ENCODE results near the gene MYADML2. TPM values are rescaled to one million over a fixed set of nuclear protein-coding genes. Genes with fewer than 3 reads are reported as not detected.

MYADML2 gene
- total and polyA plus RNA-seq, 7 experiments from 2014 or later = not detected

GRCh38 chr17:81903896-81904599, 43.0 kb downstream of the MYADML2 start:
- intact Hi-C loops (cut with micrococcal nuclease) = no loop called here
- no peak for ATAC-seq
- no peak overlapping the region for H3K27ac ChIP-seq (ENCODE audit: low read depth, low read length)
- peaks cover 0 to 63% (median 0%) of the 10 kb centered on the region in 3 experiments for H3K36me3 ChIP-seq (ENCODE audit: control insufficient read depth in 2 of 3, insufficient read depth in 3 of 3, low read length in 3 of 3)
- Mint-ChIP-seq H3K36me3 (peaks cover 5 to 14% (median 13%) of the 10 kb centered on the region in 5 donors), H3K27me3 (peaks cover 8 to 18% (median 8%) of the 10 kb centered on the region in 5 donors), H3K9me3 (no peaks in the 10 kb centered on the region), H3K27ac (no peak overlapping the region), H3K4me1 (peaks cover 0 to 10% (median 8%) of the 10 kb centered on the region in 7 donors), H3K4me3 (no peak overlapping the region)
- no peaks in the 10 kb centered on the region for H3K9me3 ChIP-seq (ENCODE audit: control insufficient read depth in 2 of 3, low read length in 3 of 3)
- no peak for DNase-seq
- H3K4me3 ChIP-seq (ENCODE audit: low read length) = no peak overlapping the region
- no peaks in the 10 kb centered on the region for H3K4me1 ChIP-seq (ENCODE audit: control insufficient read depth in 2 of 2, insufficient read depth in 2 of 2, low read length in 2 of 2)
- ChIA-PET CTCF (no interaction called here), POLR2A (no interaction called here)
- peaks cover 0 to 4% of the 10 kb centered on the region in 2 donors for H3K27me3 ChIP-seq (ENCODE audit: control insufficient read depth in 2 of 2, insufficient read depth in 2 of 2, low read length in 2 of 2)

GRCh38 chr17:81903415-81903831, 43.6 kb downstream of the MYADML2 start:
- DNase-seq = no peak

GRCh38 chr17:81902653-81903414, 44.2 kb downstream of the MYADML2 start:
- Histone ChIP-seq H3K27ac (ENCODE audit: low read depth, low read length) (no peak overlapping the region), H3K36me3 (ENCODE audit: control insufficient read depth in 2 of 3, insufficient read depth in 3 of 3, low read length in 3 of 3) (peaks cover 0 to 68% (median 7%) of the 10 kb centered on the region in 3 experiments), H3K9me3 (ENCODE audit: control insufficient read depth in 2 of 3, low read length in 3 of 3) (no peaks in the 10 kb centered on the region), H3K27me3 (ENCODE audit: control insufficient read depth in 2 of 2, insufficient read depth in 2 of 2, low read length in 2 of 2) (peaks cover 0 to 4% of the 10 kb centered on the region in 2 donors), H3K4me1 (ENCODE audit: control insufficient read depth in 2 of 2, insufficient read depth in 2 of 2, low read length in 2 of 2) (no peaks in the 10 kb centered on the region), H3K4me3 (ENCODE audit: low read length) (no peak overlapping the region)
- peaks cover 5 to 21% (median 15%) of the 10 kb centered on the region in 5 donors for H3K36me3 Mint-ChIP-seq
- no peak overlapping the region for H3K27ac Mint-ChIP-seq
- H3K4me3 Mint-ChIP-seq = peak overlapping the region in 2 of 10 donors; percentile 41
- ChIA-PET POLR2A (interaction anchor here (0.9 to 1.0 kb wide), 2 partner anchors 8 to 15 kb away, joined by 3 to 4 read pairs; partner anchors contain the start of gene PCYT2), CTCF (interaction anchor here (0.5 kb wide), 1 partner anchor 652 kb away, joined by 4 read pairs; no protein-coding TSS in a partner anchor)
- no peak for DNase-seq
- peak; percentile 37 for ATAC-seq
- peaks cover 0 to 10% (median 8%) of the 10 kb centered on the region in 7 donors for H3K4me1 Mint-ChIP-seq
- H3K27me3 Mint-ChIP-seq = peaks cover 8 to 18% (median 8%) of the 10 kb centered on the region in 5 donors
- intact Hi-C loops (cut with micrococcal nuclease) = no loop called here
- H3K9me3 Mint-ChIP-seq = no peaks in the 10 kb centered on the region

More at GRCh38 chr17:81903415-81903831, 43.6 kb downstream of the MYADML2 start:
- ATAC-seq = no peak
- H3K27me3 ChIP-seq (ENCODE audit: control insufficient read depth in 2 of 2, insufficient read depth in 2 of 2, low read length in 2 of 2) = peaks cover 0 to 4% of the 10 kb centered on the region in 2 donors
- H3K4me1 ChIP-seq (ENCODE audit: control insufficient read depth in 2 of 2, insufficient read depth in 2 of 2, low read length in 2 of 2) = no peaks in the 10 kb centered on the region
- H3K9me3 ChIP-seq (ENCODE audit: control insufficient read depth in 2 of 3, low read length in 3 of 3) = no peaks in the 10 kb centered on the region
- H3K4me3 Mint-ChIP-seq = peak overlapping the region in 1 of 10 donors; percentile 41
- no peak overlapping the region for H3K27ac Mint-ChIP-seq
- no peak overlapping the region for H3K27ac ChIP-seq (ENCODE audit: low read depth, low read length)
- no peak overlapping the region for H3K4me3 ChIP-seq (ENCODE audit: low read length)
- H3K4me1 Mint-ChIP-seq = peaks cover 0 to 10% (median 8%) of the 10 kb centered on the region in 7 donors
- ChIA-PET CTCF (no interaction called here), POLR2A (no interaction called here)
- intact Hi-C loops (cut with micrococcal nuclease) = no loop called here
- peaks cover 8 to 18% (median 8%) of the 10 kb centered on the region in 5 donors for H3K27me3 Mint-ChIP-seq
- peaks cover 0 to 68% (median 2%) of the 10 kb centered on the region in 3 experiments for H3K36me3 ChIP-seq (ENCODE audit: control insufficient read depth in 2 of 3, insufficient read depth in 3 of 3, low read length in 3 of 3)
- peaks cover 5 to 15% (median 14%) of the 10 kb centered on the region in 5 donors for H3K36me3 Mint-ChIP-seq
- H3K9me3 Mint-ChIP-seq = no peaks in the 10 kb centered on the region

- peaks cover 8 to 18% (median 8%) of the 10 kb centered on the region in 5 donors for H3K27me3 Mint-ChIP-seq
- CTCF ChIA-PET = interaction anchor here (0.5 kb wide), 1 partner anchor 653 kb away, joined by 4 read pairs; no protein-coding TSS in a partner anchor
These were observed 44.9 kb downstream of the MYADML2 start, which contains the start of gene NPB for GRCh38 chr17:81902023-81902652. Gene NPB, plus strand, starts transcription at chr17:81902238. Its CDS starts 40 bp downstream, at chr17:81902278.

GRCh38 chr17:81901167-81902022, 45.6 kb downstream of the MYADML2 start:
- ChIA-PET CTCF (no interaction called here), POLR2A (interaction anchor here (1.0 kb wide), 1 partner anchor 16 kb away, joined by 3 read pairs; no protein-coding TSS in a partner anchor)
- intact Hi-C loops (cut with micrococcal nuclease) = no loop called here
- H3K4me3 Mint-ChIP-seq = peak overlapping the region in 9 of 10 donors; percentile 3 to 70 (median 54)
- peaks cover 8 to 18% (median 8%) of the 10 kb centered on the region in 5 donors for H3K27me3 Mint-ChIP-seq
- Histone ChIP-seq H3K4me1 (ENCODE audit: control insufficient read depth in 2 of 2, insufficient read depth in 2 of 2, low read length in 2 of 2) (no peaks in the 10 kb centered on the region), H3K36me3 (ENCODE audit: control insufficient read depth in 2 of 3, insufficient read depth in 3 of 3, low read length in 3 of 3) (peaks cover 0 to 61% (median 11%) of the 10 kb centered on the region in 3 experiments), H3K27ac (ENCODE audit: low read depth, low read length) (no peak overlapping the region), H3K9me3 (ENCODE audit: control insufficient read depth in 2 of 3, low read length in 3 of 3) (no peaks in the 10 kb centered on the region), H3K4me3 (ENCODE audit: low read length) (no peak overlapping the region), H3K27me3 (ENCODE audit: control insufficient read depth in 2 of 2, insufficient read depth in 2 of 2, low read length in 2 of 2) (peaks cover 0 to 4% of the 10 kb centered on the region in 2 donors)
- H3K27ac Mint-ChIP-seq = peak overlapping the region in 1 of 9 donors; percentile 54
- DNase-seq (no peak), ATAC-seq (peak; percentile 12)
- H3K36me3 Mint-ChIP-seq = peaks cover 5 to 23% (median 17%) of the 10 kb centered on the region in 5 donors
- H3K9me3 Mint-ChIP-seq = no peaks in the 10 kb centered on the region
- peaks cover 0 to 10% (median 8%) of the 10 kb centered on the region in 7 donors for H3K4me1 Mint-ChIP-seq

More at GRCh38 chr17:81902023-81902652, 44.9 kb downstream of the MYADML2 start, which contains the start of gene NPB:
- Mint-ChIP-seq H3K9me3 (no peaks in the 10 kb centered on the region), H3K36me3 (peaks cover 5 to 22% (median 17%) of the 10 kb centered on the region in 5 donors), H3K4me1 (peaks cover 0 to 10% (median 8%) of the 10 kb centered on the region in 7 donors), H3K4me3 (peak within 1 kb of the TSS in 8 of 10 donors; percentile 3 to 70 (median 34)), H3K27ac (no peak within 1 kb of the TSS)
- Histone ChIP-seq H3K27me3 (ENCODE audit: control insufficient read depth in 2 of 2, insufficient read depth in 2 of 2, low read length in 2 of 2) (peaks cover 0 to 4% of the 10 kb centered on the region in 2 donors), H3K9me3 (ENCODE audit: control insufficient read depth in 2 of 3, low read length in 3 of 3) (no peaks in the 10 kb centered on the region), H3K36me3 (ENCODE audit: control insufficient read depth in 2 of 3, insufficient read depth in 3 of 3, low read length in 3 of 3) (peaks cover 0 to 66% (median 11%) of the 10 kb centered on the region in 3 experiments), H3K4me1 (ENCODE audit: control insufficient read depth in 2 of 2, insufficient read depth in 2 of 2, low read length in 2 of 2) (no peaks in the 10 kb centered on the region), H3K4me3 (ENCODE audit: low read length) (no peak within 1 kb of the TSS), H3K27ac (ENCODE audit: low read depth, low read length) (no peak within 1 kb of the TSS)
- ATAC-seq (peak; percentile 34), DNase-seq (no peak)
- POLR2A ChIA-PET = interaction anchor here (0.9 to 1.0 kb wide), 2 partner anchors 9 to 15 kb away, joined by 3 to 4 read pairs; partner anchors contain the start of gene PCYT2
- intact Hi-C loops (cut with micrococcal nuclease) = no loop called here
